SIG-M5 treated with dmso at 0.1 percent for 504 hours (cell line): ENCODE data around the gene CHST3.
"Not testable (repeated sequence)": the region's sequence is repeated elsewhere in the genome, so short reads cannot be mapped to it uniquely, and the experiment has no call there.

Source experiments
- DNase-seq: peaks from one replicate; lab custom pipeline; 2025; ENCODE audit not compliant: unreplicated experiment; lab: John Stamatoyannopoulos, UW

Gene CHST3

DNA sequence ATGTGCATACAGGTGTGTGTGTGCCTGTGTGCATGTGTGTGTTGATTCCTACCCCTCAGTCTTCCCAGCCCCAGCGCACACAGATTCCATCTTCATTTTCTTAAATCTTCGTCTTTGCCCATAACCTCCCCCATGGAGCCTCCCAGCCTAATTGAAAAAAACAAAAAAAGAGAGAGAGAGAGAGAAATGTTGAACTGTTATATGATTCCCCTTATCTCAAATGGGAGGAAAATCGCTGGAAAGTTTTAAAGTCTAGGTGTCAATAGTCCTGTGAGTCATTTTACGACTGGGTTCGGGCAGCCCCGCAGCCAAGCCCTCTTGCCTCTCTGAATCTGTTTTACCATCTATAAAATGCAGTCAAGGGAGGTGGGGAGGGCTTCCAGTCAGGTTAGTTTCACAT is 63.3 kb downstream of the CHST3 start:
- no peak for DNase-seq

DNA sequence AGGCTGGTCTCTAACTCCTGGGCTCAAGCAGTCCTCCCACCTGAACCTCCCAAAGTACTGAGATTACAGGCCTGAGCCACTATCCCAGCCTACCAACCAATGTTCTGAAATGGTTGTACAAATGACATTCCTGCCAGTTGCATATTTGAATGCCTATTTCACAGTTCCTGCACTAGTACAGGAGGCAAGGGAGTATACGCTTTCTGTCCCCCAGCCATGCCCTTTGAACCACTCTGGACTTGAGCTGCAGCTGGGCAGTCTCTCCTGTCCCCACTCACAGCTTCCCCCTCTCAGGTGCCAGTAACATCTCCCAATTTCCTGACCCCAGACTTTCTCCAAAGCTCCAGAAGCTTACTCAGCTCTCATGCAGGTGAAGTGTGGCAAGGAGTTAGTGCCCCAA is 65.2 kb downstream of the CHST3 start:
- no peak for DNase-seq

- no peak for DNase-seq
Observed at GRCh38 chr10:72030762-72031543, 66.8 kb downstream of the CHST3 start.

DNA sequence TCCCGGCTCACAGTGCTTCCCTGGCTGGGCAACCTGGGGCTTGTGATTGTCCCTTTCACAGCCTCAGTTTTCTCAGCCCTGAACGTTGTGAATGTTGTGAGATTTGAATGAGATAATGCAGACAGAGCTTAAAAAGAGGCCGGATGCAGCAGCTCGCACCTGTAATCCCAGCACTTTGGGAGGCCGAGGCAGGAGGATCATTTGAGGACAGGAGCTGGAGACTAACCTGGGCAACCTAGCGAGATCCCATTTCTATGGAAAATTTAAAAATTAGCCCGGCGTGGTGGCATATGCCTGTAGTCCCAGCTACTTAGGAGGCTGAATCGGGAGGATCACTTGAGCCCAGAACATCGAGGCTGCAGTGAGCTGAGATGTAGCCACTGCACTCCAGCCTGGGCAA is 67.5 kb downstream of the CHST3 start:
- DNase-seq, result no peak

- not testable (repeated sequence) for DNase-seq
Observed at GRCh38 chr10:72032409-72033162, 68.4 kb downstream of the CHST3 start.

- DNase-seq, result no peak
Observed at GRCh38 chr10:72034040-72034499, 69.9 kb downstream of the CHST3 start.

GRCh38 chr10:72034761-72035160 is 70.6 kb downstream of the CHST3 start:
- no peak for DNase-seq

DNA sequence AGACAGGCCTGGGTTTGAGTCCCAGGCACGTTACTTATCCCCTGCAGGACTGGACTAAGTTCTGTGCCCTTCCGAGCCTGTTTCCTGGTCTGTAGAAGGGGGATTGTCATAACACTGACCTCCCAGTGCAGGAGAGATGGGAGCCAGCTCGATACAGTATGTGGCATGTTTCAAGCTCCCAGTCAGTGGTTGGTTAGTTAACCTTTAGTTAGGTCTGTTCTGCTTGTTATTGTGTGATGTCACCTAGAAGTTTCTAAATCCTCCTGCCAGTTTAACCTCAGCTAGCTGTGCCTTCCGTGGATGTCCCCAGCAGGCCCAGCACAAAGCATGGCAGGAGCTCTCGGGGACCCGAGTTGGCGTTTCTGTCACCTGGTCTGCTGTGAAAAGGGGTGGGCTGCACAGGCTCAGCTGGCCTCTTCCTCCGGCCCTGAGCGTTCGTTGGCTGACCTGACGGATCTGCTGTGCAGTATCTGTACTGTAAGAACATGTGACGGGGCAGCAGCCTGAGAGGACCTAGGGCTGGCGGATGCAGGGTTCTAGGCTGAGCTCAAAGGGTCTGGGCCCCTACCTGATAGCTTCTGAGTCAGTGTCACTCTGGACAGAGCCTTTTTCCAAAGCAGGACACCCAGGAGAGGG is 71.2 kb downstream of the CHST3 start:
- DNase-seq, result no peak

- DNase-seq, result no peak
Observed at GRCh38 chr10:72037266-72037665, 73.1 kb downstream of the CHST3 start.

- no peak for DNase-seq
Observed at GRCh38 chr10:72037811-72038210, 73.6 kb downstream of the CHST3 start.

DNA sequence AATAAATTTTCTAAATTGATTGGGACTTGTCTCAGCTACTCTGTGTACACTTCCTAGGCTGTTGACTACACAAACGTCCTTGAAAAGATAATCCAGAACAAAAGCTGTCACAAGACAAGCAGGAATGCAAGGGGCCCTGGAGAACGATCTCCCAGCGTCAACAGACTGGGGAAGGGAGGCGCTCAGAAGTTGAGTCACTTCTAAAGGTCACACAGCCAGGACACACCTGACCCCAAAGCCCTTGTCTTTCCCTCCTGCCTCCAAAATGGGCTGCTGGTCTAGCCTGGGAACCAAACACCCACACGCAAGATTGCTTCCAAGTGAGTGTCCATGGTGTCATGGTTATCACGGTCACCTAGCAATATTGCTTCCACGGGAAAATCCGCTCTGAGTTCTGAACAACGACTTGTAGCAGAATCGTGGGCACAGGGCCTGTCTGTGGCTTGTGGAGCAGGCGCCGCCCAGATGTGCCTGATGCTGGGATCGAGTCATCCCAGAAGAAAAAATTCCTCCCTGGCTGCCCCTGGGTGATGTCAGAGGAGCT is 74.3 kb downstream of the CHST3 start:
- no peak for DNase-seq

DNA sequence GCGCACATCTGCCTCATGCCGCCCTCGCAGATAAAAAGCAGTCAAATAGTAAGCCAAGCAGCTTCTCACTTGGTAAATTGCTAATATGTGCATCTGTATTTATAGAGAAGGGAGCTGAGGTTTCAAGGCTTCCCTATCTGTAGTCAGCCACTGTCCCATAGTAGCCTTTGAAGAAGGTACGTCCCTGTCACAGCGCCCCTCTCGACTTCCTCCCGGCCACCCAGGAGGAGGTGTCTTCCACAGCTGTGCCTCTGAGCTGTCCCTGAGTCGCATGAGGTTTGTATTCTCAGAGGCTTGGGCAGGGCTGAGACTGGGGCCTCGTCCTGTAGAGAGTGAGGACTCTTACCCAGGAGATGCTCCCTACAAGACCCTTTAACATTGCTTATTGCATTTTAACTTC is 75.2 kb downstream of the CHST3 start:
- no peak for DNase-seq

- no peak for DNase-seq
Observed at GRCh38 chr10:72041491-72041890, 77.3 kb downstream of the CHST3 start.

- no peak for DNase-seq
Observed at GRCh38 chr10:72043016-72043834, 79.0 kb downstream of the CHST3 start.

DNA sequence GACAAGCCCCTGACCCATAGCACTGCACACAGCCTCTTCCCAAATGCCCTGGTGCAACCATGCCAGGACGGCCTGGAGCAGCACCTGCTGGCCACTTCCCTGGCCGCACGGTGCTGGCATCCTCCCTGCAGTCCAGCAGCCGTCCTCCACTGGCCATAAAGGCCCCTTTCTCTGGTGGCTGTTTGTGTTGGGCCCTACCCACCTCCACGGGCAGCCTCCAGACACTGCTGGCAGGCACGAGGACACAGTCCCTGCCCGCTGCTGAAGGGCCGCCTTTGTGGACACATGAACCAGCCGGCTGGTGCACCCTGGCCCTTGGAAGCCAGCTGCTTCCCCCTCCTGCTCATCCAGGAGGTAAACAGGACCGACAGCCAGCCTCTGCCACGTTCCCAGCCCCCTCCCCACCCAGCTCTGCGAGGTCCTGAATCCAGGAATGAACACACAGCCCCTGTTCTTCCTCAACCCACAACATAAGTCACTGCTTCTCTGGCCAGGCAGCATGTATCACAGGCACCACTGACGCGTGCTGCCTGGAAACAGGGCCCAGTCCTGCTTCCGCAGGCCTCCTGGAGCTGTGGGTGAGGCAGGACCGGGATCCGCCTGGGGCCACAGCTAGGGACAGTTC is 80.3 kb downstream of the CHST3 start:
- DNase-seq, result no peak

DNA sequence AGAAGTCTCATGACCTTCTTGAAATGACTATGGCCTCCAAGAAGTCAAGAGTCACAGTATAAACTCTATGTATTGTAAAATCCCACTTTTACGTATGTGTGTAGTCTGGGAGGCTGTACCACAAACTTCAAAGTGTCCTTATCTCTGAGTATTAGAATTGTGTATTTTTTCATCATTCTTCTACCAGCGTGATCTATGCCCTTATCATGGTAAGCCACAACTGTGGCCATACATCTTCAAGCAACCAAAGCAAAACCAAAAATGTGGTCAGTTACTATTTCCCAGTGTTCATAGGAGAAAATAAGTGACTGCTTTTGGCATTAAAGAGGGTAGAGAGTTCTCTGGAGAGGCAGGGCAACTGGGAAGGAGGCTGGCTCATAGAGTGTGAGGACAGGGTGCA is 81.4 kb downstream of the CHST3 start:
- no peak for DNase-seq

DNA sequence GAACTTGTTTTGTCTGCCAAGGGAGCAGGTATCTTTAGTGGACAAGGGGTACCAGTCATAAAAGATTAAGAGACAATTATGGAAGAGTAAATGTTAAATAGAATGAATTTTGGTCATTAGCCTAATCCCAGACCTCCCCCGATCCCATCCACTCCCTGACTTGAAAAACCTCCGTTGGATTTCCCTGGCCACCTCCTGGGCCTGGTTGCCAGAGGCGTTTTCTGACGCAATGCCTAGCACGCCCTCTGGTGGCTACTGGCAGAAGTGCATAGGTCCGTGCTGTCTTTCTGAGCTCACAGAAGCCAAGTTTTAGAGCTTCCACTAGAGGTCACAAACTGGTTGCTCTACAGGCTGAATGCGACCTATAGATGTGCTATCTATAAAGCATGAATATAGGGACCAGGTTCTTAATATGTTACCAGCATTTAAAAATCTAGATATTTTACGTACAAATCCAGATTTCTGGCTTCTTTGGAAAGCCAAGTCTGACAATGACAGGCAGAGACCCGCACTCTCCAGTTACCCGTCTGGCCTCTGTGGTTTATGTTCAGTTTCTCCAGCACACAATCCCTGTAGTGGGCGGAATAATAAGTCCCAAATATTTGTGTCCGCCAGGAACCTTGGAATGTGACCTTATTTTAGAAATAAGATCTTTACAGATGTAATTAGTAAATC is 84.4 kb downstream of the CHST3 start:
- peak; percentile 86 for DNase-seq

- DNase-seq, result no peak
Observed at GRCh38 chr10:72049472-72049871, 85.3 kb downstream of the CHST3 start.

- DNase-seq, result no peak
Observed at GRCh38 chr10:72049969-72050781, 86.0 kb downstream of the CHST3 start.
